ENCODE measurements around the gene SMAGP.

Gene SMAGP

DNA sequence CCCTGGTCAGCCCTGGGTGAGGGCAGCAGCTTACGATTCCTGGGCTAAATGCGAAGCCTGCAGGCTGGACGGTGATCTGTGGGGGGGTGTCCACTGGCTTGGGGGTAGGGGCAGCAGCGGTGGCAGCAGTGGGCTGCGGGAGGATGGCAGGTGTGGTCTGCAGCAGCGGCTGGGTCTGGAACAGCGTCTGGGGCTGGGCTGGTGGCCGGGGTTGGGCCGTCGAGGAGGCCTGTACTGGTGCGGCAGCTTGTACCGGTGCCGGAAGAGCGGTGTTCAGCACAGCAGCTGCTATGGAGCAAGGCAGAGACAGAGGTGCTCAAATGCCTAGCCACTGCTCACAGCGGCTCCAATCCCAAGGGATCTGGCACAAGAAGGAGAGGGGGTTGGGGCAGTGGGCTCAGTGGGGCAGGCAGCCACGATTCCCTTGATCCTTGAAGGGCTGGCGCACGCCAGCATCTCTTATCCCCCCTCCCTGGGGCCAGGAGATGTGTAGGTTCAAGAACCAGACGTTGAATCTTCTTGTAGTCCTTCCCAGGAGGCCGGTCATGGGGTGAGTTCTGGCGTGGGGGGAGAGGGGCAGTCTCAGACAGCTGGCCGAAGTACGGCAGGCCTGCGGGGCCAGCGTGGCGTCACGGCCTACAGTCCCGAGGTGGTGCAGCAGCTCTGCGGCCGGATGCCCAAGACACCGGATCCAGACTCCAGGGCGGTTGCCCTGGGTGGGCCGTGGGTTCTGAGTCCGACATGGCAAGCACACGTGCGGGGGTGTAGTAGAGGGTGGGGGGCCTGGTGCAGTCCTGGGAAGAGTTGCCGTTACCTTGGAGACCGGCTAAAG is 72.3 kb downstream of the SMAGP start:
- ChIA-PET CTCF (interaction anchor here (1.5 kb wide), 1 partner anchor 11 kb away, joined by 3 read pairs; no protein-coding TSS in a partner anchor), POLR2A (interaction anchor here (0.7 kb wide), 1 partner anchor 70 kb away, joined by 3 read pairs; no protein-coding TSS in a partner anchor)
- TF ChIP-seq, protein P1, sequence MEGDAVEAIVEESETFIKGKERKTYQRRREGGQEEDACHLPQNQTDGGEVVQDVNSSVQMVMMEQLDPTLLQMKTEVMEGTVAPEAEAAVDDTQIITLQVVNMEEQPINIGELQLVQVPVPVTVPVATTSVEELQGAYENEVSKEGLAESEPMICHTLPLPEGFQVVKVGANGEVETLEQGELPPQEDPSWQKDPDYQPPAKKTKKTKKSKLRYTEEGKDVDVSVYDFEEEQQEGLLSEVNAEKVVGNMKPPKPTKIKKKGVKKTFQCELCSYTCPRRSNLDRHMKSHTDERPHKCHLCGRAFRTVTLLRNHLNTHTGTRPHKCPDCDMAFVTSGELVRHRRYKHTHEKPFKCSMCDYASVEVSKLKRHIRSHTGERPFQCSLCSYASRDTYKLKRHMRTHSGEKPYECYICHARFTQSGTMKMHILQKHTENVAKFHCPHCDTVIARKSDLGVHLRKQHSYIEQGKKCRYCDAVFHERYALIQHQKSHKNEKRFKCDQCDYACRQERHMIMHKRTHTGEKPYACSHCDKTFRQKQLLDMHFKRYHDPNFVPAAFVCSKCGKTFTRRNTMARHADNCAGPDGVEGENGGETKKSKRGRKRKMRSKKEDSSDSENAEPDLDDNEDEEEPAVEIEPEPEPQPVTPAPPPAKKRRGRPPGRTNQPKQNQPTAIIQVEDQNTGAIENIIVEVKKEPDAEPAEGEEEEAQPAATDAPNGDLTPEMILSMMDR (IDR thresholded peaks at IDR 0.05; ENCODE audit: insufficient read depth, low read length, missing control alignments), result no peak

DNA sequence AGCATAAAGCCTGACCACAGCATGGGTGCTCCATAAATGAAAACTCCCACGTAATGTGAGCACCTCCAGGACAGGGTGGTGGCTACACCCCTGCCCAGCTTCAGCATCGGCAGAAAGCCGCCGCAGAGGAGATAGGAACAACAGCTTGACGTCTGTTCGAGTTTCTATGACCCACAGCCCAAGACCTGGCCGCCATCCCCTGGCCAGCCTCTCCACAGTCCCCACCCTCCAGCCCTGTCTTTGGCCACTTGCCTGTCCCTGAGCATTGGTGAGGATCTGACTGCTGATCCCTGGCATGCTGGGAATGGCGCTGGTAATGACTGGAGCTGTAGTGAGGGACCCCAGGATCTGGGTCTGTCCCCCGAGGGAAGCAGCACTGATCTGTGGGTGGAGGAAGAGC is 73.7 kb downstream of the SMAGP start:
- TF ChIP-seq, protein P1 (IDR thresholded peaks at IDR 0.05; ENCODE audit: insufficient read depth, low read length, missing control alignments), result no peak
- CTCF ChIA-PET, result interaction anchor here (1.5 kb wide), 1 partner anchor 9 kb away, joined by 3 read pairs; no protein-coding TSS in a partner anchor
- H3K4me3 ChIP-seq (ENCODE audit: low read depth, low read length), result no peak overlapping the region
- POLR2A ChIA-PET, result no interaction called here
- no peak for DNase-seq (ENCODE audit: low read depth, low spot score)

More for the DNA sequence above, 72.3 kb downstream of the SMAGP start:
- no peak overlapping the region for H3K4me3 ChIP-seq (ENCODE audit: low read depth, low read length)
- no peak for DNase-seq (ENCODE audit: low read depth, low spot score)

GRCh38 chr12:51195841-51196240 is 74.4 kb downstream of the SMAGP start:
- ChIA-PET POLR2A (no interaction called here), CTCF (interaction anchor here (1.5 kb wide), 1 partner anchor 22 kb away, joined by 8 read pairs; the partner anchor contains the start of gene POU6F1)
- DNase-seq (ENCODE audit: low read depth, low spot score), result no peak
- H3K4me3 ChIP-seq (ENCODE audit: low read depth, low read length), result no peak overlapping the region
- TF ChIP-seq, protein P1 (IDR thresholded peaks at IDR 0.05; ENCODE audit: insufficient read depth, low read length, missing control alignments), result no peak
